ENCODE data around the gene SNTG2. TPM values are rescaled to one million over a fixed set of nuclear protein-coding genes. Genes with fewer than 3 reads are reported as not detected.
"Not testable (repeated sequence)": the region's sequence is repeated elsewhere in the genome, so short reads cannot be mapped to it uniquely, and the experiment has no call there.

SNTG2 gene
- total RNA-seq, 1 donor from 2014 or later, result 1.0 TPM

GRCh38 chr2:1129982-1130381 is 179.3 kb downstream of the SNTG2 start:
- intact Hi-C loops (cut with DNase I), result no loop called here
- no peak for DNase-seq (ENCODE audit: low spot score)

GRCh38 chr2:1130922-1131321 is 180.3 kb downstream of the SNTG2 start:
- no peak for DNase-seq (ENCODE audit: low spot score)
- intact Hi-C loops (cut with DNase I), result no loop called here

GRCh38 chr2:1132328-1132969 is 181.8 kb downstream of the SNTG2 start:
- intact Hi-C loops (cut with DNase I), result no loop called here
- no peak for DNase-seq (ENCODE audit: low spot score)

- intact Hi-C loops (cut with DNase I); DNase-seq (ENCODE audit: low spot score): not testable (repeated sequence)
Measured at GRCh38 chr2:1133896-1134295, 183.2 kb downstream of the SNTG2 start.

GRCh38 chr2:1134629-1135028 is 184.0 kb downstream of the SNTG2 start:
- no peak for DNase-seq (ENCODE audit: low spot score)
- intact Hi-C loops (cut with DNase I), result no loop called here

- intact Hi-C loops (cut with DNase I), result no loop called here
Measured at GRCh38 chr2:1136067-1136466, 185.4 kb downstream of the SNTG2 start.

GRCh38 chr2:1136846-1137245 is 186.2 kb downstream of the SNTG2 start:
- intact Hi-C loops (cut with DNase I), result no loop called here
- DNase-seq (ENCODE audit: low spot score), result no peak

More at GRCh38 chr2:1136067-1136466, 185.4 kb downstream of the SNTG2 start:
- DNase-seq (ENCODE audit: low spot score), result no peak

GRCh38 chr2:1137264-1137663 is 186.6 kb downstream of the SNTG2 start:
- intact Hi-C loops (cut with DNase I), result no loop called here
- DNase-seq (ENCODE audit: low spot score), result no peak

- intact Hi-C loops (cut with DNase I), result no loop called here
Measured at GRCh38 chr2:1137913-1138391, 187.3 kb downstream of the SNTG2 start.

GRCh38 chr2:1140389-1141003 is 189.8 kb downstream of the SNTG2 start:
- intact Hi-C loops (cut with DNase I), result no loop called here
- no peak for DNase-seq (ENCODE audit: low spot score)

More at GRCh38 chr2:1137913-1138391, 187.3 kb downstream of the SNTG2 start:
- DNase-seq (ENCODE audit: low spot score), result no peak

- intact Hi-C loops (cut with DNase I), result no loop called here
- no peak for DNase-seq (ENCODE audit: low spot score)
Measured at GRCh38 chr2:1141079-1141478, 190.4 kb downstream of the SNTG2 start.

GRCh38 chr2:1143129-1143528 is 192.5 kb downstream of the SNTG2 start:
- intact Hi-C loops (cut with DNase I), result no loop called here
- no peak for DNase-seq (ENCODE audit: low spot score)

- intact Hi-C loops (cut with DNase I), result no loop called here
- no peak for DNase-seq (ENCODE audit: low spot score)
Measured at GRCh38 chr2:1147873-1148612, 197.4 kb downstream of the SNTG2 start.

- DNase-seq (ENCODE audit: low spot score), result no peak
- intact Hi-C loops (cut with DNase I), result no loop called here
Measured at GRCh38 chr2:1150724-1151511, 200.3 kb downstream of the SNTG2 start.

GRCh38 chr2:1152375-1152774 is 201.7 kb downstream of the SNTG2 start:
- intact Hi-C loops (cut with DNase I), result no loop called here
- no peak for DNase-seq (ENCODE audit: low spot score)

- intact Hi-C loops (cut with DNase I), result no loop called here
- no peak for DNase-seq (ENCODE audit: low spot score)
Measured at GRCh38 chr2:1153920-1154319, 203.3 kb downstream of the SNTG2 start.

GRCh38 chr2:1154710-1155594 is 204.3 kb downstream of the SNTG2 start:
- intact Hi-C loops (cut with DNase I), result no loop called here
- no peak for DNase-seq (ENCODE audit: low spot score)

- intact Hi-C loops (cut with DNase I), result no loop called here
- DNase-seq (ENCODE audit: low spot score), result no peak
Measured at GRCh38 chr2:1156059-1156458, 205.4 kb downstream of the SNTG2 start.

GRCh38 chr2:1156531-1156930 is 205.9 kb downstream of the SNTG2 start:
- intact Hi-C loops (cut with DNase I), result no loop called here
- no peak for DNase-seq (ENCODE audit: low spot score)

Data from cardiac septum (tissue), 1 donor.